Fibroblast of lung (primary cell): ENCODE measurements around the gene GOLM1.

ENCODE experiments used
- CTCF ChIP-seq, 2 donors: IDR thresholded peaks in 1 of 2; conservative IDR thresholded peaks in 1 of 2; 1 replicate in 1 of 2; 2 replicates in 1 of 2; pipeline ENCODE4 v1.5.1; 2011 to 2012; ENCODE audit warnings: low read length in 2 of 2, control low read depth in 1 of 2, inconsistent platforms in 1 of 2, low read depth in 1 of 2, mild to moderate bottlenecking in 1 of 2
- EZH2 ChIP-seq: IDR thresholded peaks from 2 replicates; pipeline ENCODE4 v1.5.1; 2012; ENCODE audit warnings: low read length, control low read depth, mild to moderate bottlenecking; ENCODE audit errors: missing control alignments

- TF ChIP-seq CTCF (conservative IDR thresholded peaks at IDR 0.05 in 1 of 2, IDR thresholded peaks at IDR 0.05 in 1 of 2; ENCODE audit: low read depth in 1 of 2, low read length in 2 of 2) (no peak), EZH2 (no peak)
Observed at GRCh38 chr9:86036555-86036954, 62.8 kb downstream of the GOLM1 start.
